Eye (tissue), 1 donor: ENCODE results near the gene HINT1.

Experiments used
- DNase-seq: peaks from one replicate; pipeline ENCODE4 v3.0.0-alpha.2; 2015

The HINT1 gene

GRCh38 chr5:131109540-131110255 is 55.4 kb downstream of the HINT1 start:
- peak; percentile 80 for DNase-seq
